HG03378 (cell line): Measurements from ENCODE around the gene HSPA9.
"Not testable (repeated sequence)": the region's sequence is repeated elsewhere in the genome, so short reads cannot be mapped to it uniquely, and the experiment has no call there.

ENCODE experiments used
- ATAC-seq: cut with Tn5 transposase; IDR thresholded peaks from one replicate; pipeline ENCODE4 v1.9.1; 2021; ENCODE audit warnings: mild to moderate bottlenecking, moderate library complexity; ENCODE audit not compliant: unreplicated experiment

Gene HSPA9

GRCh38 chr5:138536215-138536614, 39.0 kb downstream of the HSPA9 start:
- ATAC-seq, result no peak

GRCh38 chr5:138533973-138534941, 40.9 kb downstream of the HSPA9 start:
- no peak for ATAC-seq

GRCh38 chr5:138529812-138530211, 45.4 kb downstream of the HSPA9 start:
- ATAC-seq, result no peak

GRCh38 chr5:138528744-138529469, 46.3 kb downstream of the HSPA9 start:
- ATAC-seq, result no peak

GRCh38 chr5:138528208-138528607, 47.0 kb downstream of the HSPA9 start:
- no peak for ATAC-seq

- no peak for ATAC-seq
These were observed 48.0 kb downstream of the HSPA9 start for GRCh38 chr5:138527170-138527569.

GRCh38 chr5:138523406-138523805, 51.8 kb downstream of the HSPA9 start:
- no peak for ATAC-seq

- ATAC-seq, result no peak
These were observed 54.2 kb downstream of the HSPA9 start for GRCh38 chr5:138520971-138521370.

- ATAC-seq, result no peak
These were observed 57.8 kb downstream of the HSPA9 start for GRCh38 chr5:138517437-138517836.

GRCh38 chr5:138515556-138516245, 59.5 kb downstream of the HSPA9 start:
- no peak for ATAC-seq

- ATAC-seq, result no peak
These were observed 61.2 kb downstream of the HSPA9 start for GRCh38 chr5:138514021-138514420.

GRCh38 chr5:138508958-138509357, 66.2 kb downstream of the HSPA9 start:
- ATAC-seq, result no peak

- ATAC-seq, result not testable (repeated sequence)
These were observed 67.7 kb downstream of the HSPA9 start for GRCh38 chr5:138507485-138507884.

- no peak for ATAC-seq
These were observed 68.6 kb downstream of the HSPA9 start for GRCh38 chr5:138506370-138507306.

- no peak for ATAC-seq
These were observed 70.4 kb downstream of the HSPA9 start for GRCh38 chr5:138504799-138505198.
